OCI-LY7 (cell line): ENCODE measurements around the gene ECE1. TPM values are rescaled to one million over a fixed set of nuclear protein-coding genes. Genes with fewer than 3 reads are reported as not detected.

ENCODE experiments used
- BruUV-seq: library from RNA; stranded (reverse); fragments of 400-500 nt; replicated peaks from 2 replicates; lab custom pipeline; 2021; lab: Mats Ljungman, UMichigan
- CTCF ChIA-PET: fragments of 300-600 bp; sonication (Branson Sonifier 250); formaldehyde crosslinking; loops from one replicate; lab custom pipeline; 2022; ENCODE audit warnings: antibody characterized with exemption; ENCODE audit not compliant: unreplicated experiment; lab: Charles Lee
- POLR2A ChIA-PET: fragments of 300-600 bp; sonication (Branson Sonifier 250); formaldehyde crosslinking; loops from one replicate; lab custom pipeline; 2022; ENCODE audit warnings: antibody characterized with exemption; lab: Charles Lee
- DNase-seq: peaks from one replicate; pipeline ENCODE4 v3.0.0-alpha.2; 2015; ENCODE audit warnings: low spot score
- H2AFZ ChIP-seq: fragments of 200-600 bp; sonication (generic), shearing (Covaris generic); 2 replicates; pipeline ENCODE4 v1.6.1; 2014; ENCODE audit warnings: mild to moderate bottlenecking, antibody characterized with exemption, low read length, moderate library complexity
- H3K27ac ChIP-seq: fragments of 200-600 bp; sonication (generic); 2 replicates; pipeline ENCODE4 v1.5.1; 2014; ENCODE audit warnings: mixed run types, low read depth, mild to moderate bottlenecking, moderate library complexity, low read length, inconsistent platforms; ENCODE audit not compliant: poor library complexity, severe bottlenecking
- H3K36me3 ChIP-seq: fragments of 200-600 bp; sonication (generic); 2 replicates; pipeline ENCODE4 v1.6.1; 2014; ENCODE audit warnings: mild to moderate bottlenecking, antibody characterized with exemption, low read length, moderate library complexity, mixed read lengths; ENCODE audit not compliant: insufficient read depth
- H3K4me1 ChIP-seq: fragments of 200-600 bp; sonication (generic); 2 replicates; pipeline ENCODE4 v1.5.1; 2014; ENCODE audit warnings: mild to moderate bottlenecking, low read length; ENCODE audit not compliant: insufficient read depth, poor library complexity, severe bottlenecking
- H3K4me2 ChIP-seq: fragments of 200-600 bp; sonication (generic); 2 replicates; pipeline ENCODE4 v1.6.1; 2014; ENCODE audit warnings: mild to moderate bottlenecking, low read length
- H3K4me3 ChIP-seq: fragments of 200-600 bp; sonication (generic); 2 replicates; pipeline ENCODE4 v1.5.1; 2014; ENCODE audit warnings: mild to moderate bottlenecking, low read depth, low read length; ENCODE audit not compliant: poor library complexity, severe bottlenecking
- H3K79me2 ChIP-seq: fragments of 200-600 bp; sonication (generic); 2 replicates; pipeline ENCODE4 v1.6.1; 2016; ENCODE audit warnings: low read depth, mild to moderate bottlenecking, low read length, moderate library complexity, mixed read lengths; ENCODE audit not compliant: insufficient read depth
- H3K9me2 ChIP-seq: fragments of 200-600 bp; sonication (generic); 2 replicates; pipeline ENCODE4 v1.6.1; 2016; ENCODE audit warnings: mild to moderate bottlenecking, low read length, mixed read lengths; ENCODE audit not compliant: insufficient read depth
- H3K9me3 ChIP-seq: fragments of 200-600 bp; sonication (generic); 2 replicates; pipeline ENCODE4 v1.6.1; 2014; ENCODE audit warnings: mild to moderate bottlenecking, mixed run types, low read length, mixed read lengths
- H4K20me1 ChIP-seq: fragments of 200-600 bp; sonication (generic); 2 replicates; pipeline ENCODE4 v1.6.1; 2014; ENCODE audit warnings: mild to moderate bottlenecking, antibody characterized with exemption, low read length, moderate library complexity, mixed read lengths; ENCODE audit not compliant: insufficient read depth
- EZH2phosphoT487 ChIP-seq: fragments of 200-600 bp; sonication (generic); IDR thresholded peaks from 2 replicates; pipeline ENCODE4 v1.6.1; 2018; ENCODE audit warnings: low read depth, borderline replicate concordance, mild to moderate bottlenecking, mixed run types, antibody characterized with exemption, low read length, moderate library complexity, mixed read lengths
- intact Hi-C: fragments of 100-400 bp; cut with micrococcal nuclease; formaldehyde crosslinking; loops from one replicate; pipeline ENCODE4 v1.10.0; 2022; ENCODE audit not compliant: unreplicated experiment
- total RNA-seq, 2 experiments: library from RNA; depleted of rRNA in 1 of 2; stranded (reverse); fragments of >200 nt in 1 of 2; shearing (Covaris generic) in 1 of 2; gene quantifications; 2 replicates each; pipeline ENCODE4 v1.2.3, GENCODE V29; 2014 to 2022
- TF ChIP-seq, protein P1 (sequence below): fragments of 200-600 bp; sonication (generic); conservative IDR thresholded peaks from 2 replicates; pipeline ENCODE4 v1.5.1; 2014; ENCODE audit warnings: mild to moderate bottlenecking, antibody characterized with exemption, low read length, moderate library complexity, mixed read lengths

The ECE1 gene
- total RNA-seq, 2 experiments from 2014 or later = 20.0 to 32.8 TPM

DNA sequence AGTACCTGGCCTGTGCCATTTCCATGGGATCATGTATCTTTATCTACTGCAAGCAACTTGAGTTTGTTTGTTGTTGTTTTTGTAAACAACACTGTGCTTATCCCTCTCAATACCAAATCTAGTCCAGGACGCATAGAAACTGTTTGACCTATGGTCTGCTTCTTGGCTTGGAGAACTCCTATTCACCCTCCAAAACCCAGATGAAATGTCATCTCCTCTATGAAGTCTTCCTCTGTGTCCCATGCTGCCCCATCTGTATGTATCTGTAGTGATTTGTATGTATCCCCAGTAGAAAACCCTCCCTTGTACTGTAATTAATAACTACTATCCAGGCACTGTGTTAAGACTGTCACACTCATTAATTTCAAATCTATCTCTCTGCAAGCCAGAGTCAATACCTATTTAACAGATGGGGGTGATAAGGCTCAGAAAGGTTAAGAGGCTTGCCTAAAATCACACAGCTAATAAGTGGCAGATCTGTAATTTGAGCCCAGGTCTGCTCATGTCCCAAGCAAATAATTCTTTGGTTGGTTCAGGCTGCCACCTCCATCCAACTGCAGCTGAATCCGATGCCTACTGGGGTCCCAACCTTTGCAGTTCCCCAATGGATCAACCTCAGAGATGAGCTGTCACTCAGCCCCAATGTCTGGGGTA is 24.6 kb upstream of the ECE1 start:
- H3K27ac ChIP-seq = no peak overlapping the region
- no peaks in the 10 kb centered on the region for H3K79me2 ChIP-seq

GRCh38 chr1:21313886-21314721 is 23.8 kb upstream of the ECE1 start:
- intact Hi-C loops = no loop called here
- CTCF ChIA-PET = no interaction called here
- BruUV-seq = no TSS peak
- H4K20me1 ChIP-seq = no peaks in the 10 kb centered on the region
- H3K79me2 ChIP-seq = no peaks in the 10 kb centered on the region
- H3K27ac ChIP-seq = no peak overlapping the region
- H3K9me2 ChIP-seq = no peaks in the 10 kb centered on the region
- no peaks in the 10 kb centered on the region for H3K36me3 ChIP-seq
- H3K4me2 ChIP-seq = no peak overlapping the region
- POLR2A ChIA-PET = no interaction called here
- no peak overlapping the region for H2AFZ ChIP-seq
- H3K4me3 ChIP-seq = no peak overlapping the region
- no peak for DNase-seq
- H3K9me3 ChIP-seq = no peaks in the 10 kb centered on the region
- TF ChIP-seq EZH2phosphoT487 = no peak
- TF ChIP-seq, protein P1, sequence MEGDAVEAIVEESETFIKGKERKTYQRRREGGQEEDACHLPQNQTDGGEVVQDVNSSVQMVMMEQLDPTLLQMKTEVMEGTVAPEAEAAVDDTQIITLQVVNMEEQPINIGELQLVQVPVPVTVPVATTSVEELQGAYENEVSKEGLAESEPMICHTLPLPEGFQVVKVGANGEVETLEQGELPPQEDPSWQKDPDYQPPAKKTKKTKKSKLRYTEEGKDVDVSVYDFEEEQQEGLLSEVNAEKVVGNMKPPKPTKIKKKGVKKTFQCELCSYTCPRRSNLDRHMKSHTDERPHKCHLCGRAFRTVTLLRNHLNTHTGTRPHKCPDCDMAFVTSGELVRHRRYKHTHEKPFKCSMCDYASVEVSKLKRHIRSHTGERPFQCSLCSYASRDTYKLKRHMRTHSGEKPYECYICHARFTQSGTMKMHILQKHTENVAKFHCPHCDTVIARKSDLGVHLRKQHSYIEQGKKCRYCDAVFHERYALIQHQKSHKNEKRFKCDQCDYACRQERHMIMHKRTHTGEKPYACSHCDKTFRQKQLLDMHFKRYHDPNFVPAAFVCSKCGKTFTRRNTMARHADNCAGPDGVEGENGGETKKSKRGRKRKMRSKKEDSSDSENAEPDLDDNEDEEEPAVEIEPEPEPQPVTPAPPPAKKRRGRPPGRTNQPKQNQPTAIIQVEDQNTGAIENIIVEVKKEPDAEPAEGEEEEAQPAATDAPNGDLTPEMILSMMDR = no peak
- no peaks in the 10 kb centered on the region for H3K4me1 ChIP-seq

More for the DNA sequence above, 24.6 kb upstream of the ECE1 start:
- no peak overlapping the region for H2AFZ ChIP-seq
- H3K9me2 ChIP-seq = no peaks in the 10 kb centered on the region
- H4K20me1 ChIP-seq = no peaks in the 10 kb centered on the region
- ChIA-PET POLR2A (interaction anchor here (0.6 to 0.8 kb wide), 2 partner anchors 9 to 10 kb away, joined by 3 to 7 read pairs; no protein-coding TSS in a partner anchor), CTCF (interaction anchor here (0.6 kb wide), 1 partner anchor 23 kb away, joined by 7 read pairs; no protein-coding TSS in a partner anchor)
- intact Hi-C loops = no loop called here
- no peak for DNase-seq
- TF ChIP-seq, protein P1 = no peak
- no peak for TF ChIP-seq EZH2phosphoT487
- H3K36me3 ChIP-seq = no peaks in the 10 kb centered on the region
- no peak overlapping the region for H3K4me2 ChIP-seq
- no peaks in the 10 kb centered on the region for H3K4me1 ChIP-seq
- no peaks in the 10 kb centered on the region for H3K9me3 ChIP-seq
- no peak overlapping the region for H3K4me3 ChIP-seq
- no TSS peak for BruUV-seq
